Uterus (tissue), 2 donors: ENCODE data around the gene FAM120A.

Experiments used
- CTCF ChIP-seq, 4 experiments: fragments of 200-600 bp in 2 of 4; fragments of 450-650 bp in 2 of 4; sonication (generic) in 2 of 4; IDR thresholded peaks; one replicate each; pipeline ENCODE4 v1.5.1; 2016 to 2019; ENCODE audit warnings: antibody characterized with exemption in 4 of 4, mild to moderate bottlenecking in 2 of 4, moderate library complexity in 1 of 4
- POLR2A ChIP-seq, 2 donors: fragments of 450-650 bp; IDR thresholded peaks; one replicate each; pipeline ENCODE4 v1.6.1; 2016; ENCODE audit warnings: antibody characterized with exemption in 2 of 2, mild to moderate bottlenecking in 1 of 2, moderate library complexity in 1 of 2

GRCh38 chr9:93510041-93510440 is 58.6 kb downstream of the FAM120A start:
- TF ChIP-seq CTCF (IDR thresholded peaks at IDR 0.05): no peak
- no peak for TF ChIP-seq POLR2A (IDR thresholded peaks at IDR 0.05)
